UCSD-AML1 (cell line): ENCODE data around the gene SFI1.
"Not testable (repeated sequence)": the region's sequence is repeated elsewhere in the genome, so short reads cannot be mapped to it uniquely, and the experiment has no call there.

Experiments used
- DNase-seq: peaks from one replicate; lab custom pipeline; 2025; ENCODE audit not compliant: unreplicated experiment; lab: John Stamatoyannopoulos, UW

The SFI1 gene

GRCh38 chr22:31492151-31492550 lies 4.2 kb upstream of the SFI1 start:
- DNase-seq: no peak

GRCh38 chr22:31493355-31493754 lies 3.0 kb upstream of the SFI1 start:
- not testable (repeated sequence) for DNase-seq

GRCh38 chr22:31495343-31495742 lies 993 bp upstream of the SFI1 start:
- DNase-seq: no peak

- DNase-seq: peak; percentile 53
Observed at GRCh38 chr22:31496735-31497146, 405 bp downstream of the SFI1 start.

GRCh38 chr22:31497148-31497938 lies 1.0 kb downstream of the SFI1 start:
- no peak for DNase-seq

- DNase-seq: no peak
Observed at GRCh38 chr22:31501738-31502137, 5.4 kb downstream of the SFI1 start.

GRCh38 chr22:31503211-31503964 lies 7.1 kb downstream of the SFI1 start:
- no peak for DNase-seq

- no peak for DNase-seq
Observed at GRCh38 chr22:31504282-31504681, 7.9 kb downstream of the SFI1 start.

- not testable (repeated sequence) for DNase-seq
Observed at GRCh38 chr22:31507517-31507916, 11.2 kb downstream of the SFI1 start.

GRCh38 chr22:31508536-31508935 lies 12.2 kb downstream of the SFI1 start:
- DNase-seq: no peak

- no peak for DNase-seq
Observed at GRCh38 chr22:31509061-31509762, 12.9 kb downstream of the SFI1 start.

- no peak for DNase-seq
Observed at GRCh38 chr22:31520051-31520450, 23.7 kb downstream of the SFI1 start.

- DNase-seq: not testable (repeated sequence)
Observed at GRCh38 chr22:31524132-31524531, 27.8 kb downstream of the SFI1 start.

- no peak for DNase-seq
Observed at GRCh38 chr22:31526270-31526669, 29.9 kb downstream of the SFI1 start.

GRCh38 chr22:31530823-31531195 lies 34.5 kb downstream of the SFI1 start:
- no peak for DNase-seq

- no peak for DNase-seq
Observed at GRCh38 chr22:31532060-31532459, 35.7 kb downstream of the SFI1 start.

- DNase-seq: no peak
Observed at GRCh38 chr22:31533374-31533773, 37.0 kb downstream of the SFI1 start.

GRCh38 chr22:31537019-31537535 lies 40.7 kb downstream of the SFI1 start:
- no peak for DNase-seq

GRCh38 chr22:31538815-31539214 lies 42.5 kb downstream of the SFI1 start:
- no peak for DNase-seq

GRCh38 chr22:31540166-31540565 lies 43.8 kb downstream of the SFI1 start:
- not testable (repeated sequence) for DNase-seq

- no peak for DNase-seq
Observed at GRCh38 chr22:31540966-31541365, 44.6 kb downstream of the SFI1 start.
